K562 (cell line): Measurements from ENCODE around the gene YPEL3. TPM values are rescaled to one million over a fixed set of nuclear protein-coding genes. Genes with fewer than 3 reads are reported as not detected.

Experiments used
- ATAC-seq: fragments of 200-7000 bp; cut with Tn5 transposase; 3 replicates; pipeline ENCODE4 v1.9.1; 2020; ENCODE audit warnings: moderate library complexity
- BruUV-seq: library from RNA; stranded (reverse); fragments of 400-500 nt; replicated peaks from 2 replicates; lab custom pipeline; 2021; lab: Mats Ljungman, UMichigan
- CTCF ChIA-PET: fragments of 300-600 bp; formaldehyde crosslinking; extraction: SDS; loops from one replicate; lab custom pipeline; 2021; ENCODE audit warnings: low intra/inter-chr PET ratio; lab: Yijun Ruan, JAX
- POLR2A ChIA-PET: fragments of 300-600, 350-650 bp; sonication (Branson Sonifier 250); formaldehyde crosslinking; extraction: SDS; loops from one replicate; lab custom pipeline; 2021; ENCODE audit warnings: antibody characterized with exemption, inconsistent platforms; lab: Yijun Ruan, JAX
- DNase-seq, 4 experiments: peaks; one replicate each; pipeline versions ENCODE4 v3.0.0 to v3.0.0-alpha.2; 2011 to 2018; ENCODE audit warnings: low spot score in 3 of 4, mixed read lengths in 3 of 4; ENCODE audit errors: extremely low read depth in 1 of 4
- FAIRE-seq: peaks from 2 replicates; lab custom pipeline; 2011; peaks lifted over from hg19 to GRCh38; lab: Jason Lieb, UNC
- H2AFZ ChIP-seq: 2 replicates; pipeline ENCODE4 v1.6.0; 2011; ENCODE audit warnings: low read depth, low read length, control low read depth, inconsistent platforms
- H3K27ac ChIP-seq: fragments of 200-600 bp; 3 replicates; pipeline ENCODE4 v1.8.0; 2011; ENCODE audit warnings: low read depth, mild to moderate bottlenecking, control low read depth, inconsistent platforms, low read length, moderate library complexity, mixed read lengths; ENCODE audit errors: extremely low read depth
- H3K27me3 ChIP-seq, 2 experiments: fragments of 300-600 bp in 1 of 2; 2 replicates in 1 of 2; 3 replicates in 1 of 2; pipeline versions ENCODE4 v1.6.0 to v1.8.0; 2011; ENCODE audit warnings: inconsistent platforms in 2 of 2, low read length in 2 of 2, mild to moderate bottlenecking in 1 of 2, mixed read lengths in 1 of 2, moderate library complexity in 1 of 2; ENCODE audit not compliant: control insufficient read depth in 2 of 2, insufficient read depth in 2 of 2
- H3K36me3 ChIP-seq: fragments of 300-600 bp; 3 replicates; pipeline ENCODE4 v1.8.0; 2011; ENCODE audit warnings: mild to moderate bottlenecking, low read length, inconsistent platforms; ENCODE audit not compliant: control insufficient read depth, insufficient read depth
- H3K4me1 ChIP-seq, 2 experiments: fragments of 200-600 bp in 1 of 2; replicated peaks in 1 of 2; 2 replicates in 1 of 2; 3 replicates in 1 of 2; pipeline versions ENCODE4 v1.5.1 to v1.8.0; 2011; ENCODE audit warnings: inconsistent platforms in 2 of 2, low read length in 2 of 2, mild to moderate bottlenecking in 1 of 2, mixed read lengths in 1 of 2, moderate library complexity in 1 of 2; ENCODE audit not compliant: control insufficient read depth in 2 of 2, insufficient read depth in 2 of 2
- H3K4me2 ChIP-seq: 2 replicates; pipeline ENCODE4 v1.6.1; 2011; ENCODE audit warnings: low read length, control low read depth, inconsistent platforms, mixed read lengths; ENCODE audit not compliant: insufficient read depth
- H3K4me3 ChIP-seq: fragments of 200-600 bp; sonication (generic), shearing (Covaris generic); 2 replicates; pipeline ENCODE4 v1.5.1; 2016; ENCODE audit warnings: control low read depth, inconsistent platforms
- H3K79me2 ChIP-seq: fragments of 200-600 bp; 3 replicates; pipeline ENCODE4 v1.8.0; 2011; ENCODE audit warnings: low read length, inconsistent platforms; ENCODE audit not compliant: control insufficient read depth, insufficient read depth
- H3K9ac ChIP-seq, 2 experiments: 2 replicates each; pipeline versions ENCODE4 v1.6.0 to v1.6.1; 2011; ENCODE audit warnings: low read depth in 2 of 2, low read length in 2 of 2, control low read depth in 1 of 2, inconsistent platforms in 1 of 2, mild to moderate bottlenecking in 1 of 2, mixed read lengths in 1 of 2; ENCODE audit not compliant: insufficient read depth in 1 of 2
- H3K9me1 ChIP-seq: one replicate; pipeline ENCODE4 v1.6.0; 2011; ENCODE audit warnings: inconsistent platforms, mild to moderate bottlenecking, low read length, moderate library complexity; ENCODE audit not compliant: control insufficient read depth, insufficient read depth
- H3K9me3 ChIP-seq: replicated peaks from 2 replicates; pipeline ENCODE4 v1.5.1; 2011; ENCODE audit warnings: low read depth, low read length, inconsistent platforms; ENCODE audit not compliant: control insufficient read depth, insufficient read depth
- H4K20me1 ChIP-seq: replicated peaks from 2 replicates; pipeline ENCODE4 v1.6.1; 2011; ENCODE audit warnings: low read length, inconsistent platforms, mixed read lengths; ENCODE audit not compliant: control insufficient read depth, insufficient read depth
- BACH1 ChIP-seq: fragments of 200-800 bp; sonication (Bioruptor generic); IDR thresholded peaks from 2 replicates; pipeline ENCODE4 v1.6.1; 2016; ENCODE audit warnings: missing genetic modification characterization, missing compliant biosample characterization
- BCOR ChIP-seq: fragments of 450-650 bp; IDR thresholded peaks from 2 replicates; pipeline ENCODE4 v1.6.1; 2016
- CEBPB ChIP-seq: fragments of 450-650 bp; IDR thresholded peaks from 2 replicates; pipeline ENCODE4 v1.6.1; 2016; ENCODE audit warnings: missing genetic modification characterization, missing compliant biosample characterization
- CREBBP ChIP-seq: IDR thresholded peaks from one replicate; pipeline ENCODE4 v1.6.1; 2012; ENCODE audit warnings: low read depth, mild to moderate bottlenecking, control low read depth, inconsistent platforms, low read length
- FOXM1 ChIP-seq, 2 experiments: fragments of 450-650 bp in 1 of 2; sonication (generic) in 1 of 2; formaldehyde crosslinking in 1 of 2; IDR thresholded peaks; 2 replicates each; pipeline versions ENCODE4 v1.6.1 to v1.9.0; 2017 to 2022; ENCODE audit warnings: low read depth in 2 of 2, mild to moderate bottlenecking in 2 of 2, missing genetic modification reagents in 1 of 2, moderate library complexity in 1 of 2
- HLTF ChIP-seq: fragments of 450-650 bp; IDR thresholded peaks from 2 replicates; pipeline ENCODE4 v1.6.1; 2016
- ILF3 ChIP-seq: fragments of 450-650 bp; IDR thresholded peaks from 2 replicates; pipeline ENCODE4 v1.6.1; 2018; ENCODE audit warnings: antibody characterized with exemption, mild to moderate bottlenecking, moderate library complexity, borderline replicate concordance
- LEF1 ChIP-seq: fragments of 450-650 bp; IDR thresholded peaks from 2 replicates; pipeline ENCODE4 v1.6.1; 2016; ENCODE audit warnings: mild to moderate bottlenecking
- MYC ChIP-seq, 2 experiments: fragments of 250-450 bp in 1 of 2; sonication (Bioruptor Pico) in 1 of 2; IDR thresholded peaks; 2 replicates each; pipeline versions ENCODE4 v1.5.1 to v1.6.1; 2012 to 2021; ENCODE audit warnings: low read depth in 2 of 2, borderline replicate concordance in 1 of 2, improper control_type of control experiment in 1 of 2, low read length in 1 of 2, mild to moderate bottlenecking in 1 of 2, moderate library complexity in 1 of 2
- PCBP1 ChIP-seq: fragments of 200-400 bp; formaldehyde crosslinking; IDR thresholded peaks from 2 replicates; pipeline ENCODE4 v1.6.1; 2018; ENCODE audit warnings: mild to moderate bottlenecking, low read depth, low read length; ENCODE audit not compliant: poor library complexity, severe bottlenecking
- RAD21 ChIP-seq, 2 experiments: fragments of 250-450 bp in 1 of 2; fragments of 450-650 bp in 1 of 2; sonication (Bioruptor Pico) in 1 of 2; formaldehyde crosslinking in 1 of 2; IDR thresholded peaks in 1 of 2; conservative IDR thresholded peaks in 1 of 2; 2 replicates each; pipeline versions ENCODE4 v1.4.0 to v1.8.0; 2020 to 2022; ENCODE audit warnings: mild to moderate bottlenecking in 2 of 2, moderate library complexity in 1 of 2
- RB1 ChIP-seq: fragments of 450-650 bp; IDR thresholded peaks from 2 replicates; pipeline ENCODE4 v1.6.1; 2017; ENCODE audit warnings: low read depth, mild to moderate bottlenecking
- RBFOX2 ChIP-seq: fragments of 200-400 bp; formaldehyde crosslinking; IDR thresholded peaks from 2 replicates; pipeline ENCODE4 v1.6.1; 2017; ENCODE audit warnings: low read depth, mild to moderate bottlenecking, low read length, moderate library complexity
- RCOR1 ChIP-seq, 2 experiments: IDR thresholded peaks; 2 replicates each; pipeline ENCODE4 v1.6.1; 2012; ENCODE audit warnings: low read depth in 2 of 2, low read length in 2 of 2, borderline replicate concordance in 1 of 2, improper control_type of control experiment in 1 of 2
- SAP30 ChIP-seq: fragments of 200-600 bp; sonication (generic); IDR thresholded peaks from 2 replicates; pipeline ENCODE4 v1.6.1; 2012; ENCODE audit warnings: borderline replicate concordance, low read depth, mild to moderate bottlenecking, moderate library complexity, low read length, control low read depth, inconsistent platforms; ENCODE audit not compliant: insufficient read depth, poor library complexity, severe bottlenecking
- SMC3 ChIP-seq: conservative IDR thresholded peaks from 2 replicates; pipeline ENCODE4 v1.6.1; 2011; ENCODE audit warnings: low read depth, low read length, improper control_type of control experiment; ENCODE audit not compliant: insufficient read depth
- STAG1 ChIP-seq: sonication (generic); formaldehyde crosslinking; IDR thresholded peaks from 2 replicates; pipeline ENCODE4 v1.5.0; 2020; ENCODE audit warnings: missing genetic modification reagents, borderline replicate concordance
- YY1 ChIP-seq, 3 experiments: IDR thresholded peaks; 2 replicates each; pipeline ENCODE4 v1.6.1; 2011; ENCODE audit warnings: low read length in 2 of 3, mild to moderate bottlenecking in 2 of 3, moderate library complexity in 2 of 3, borderline replicate concordance in 1 of 3, control low read depth in 1 of 3, low read depth in 1 of 3; ENCODE audit not compliant: insufficient read depth in 3 of 3, insufficient replicate concordance in 2 of 3, control insufficient read depth in 1 of 3, insufficient read length in 1 of 3; ENCODE audit errors: extremely low read depth in 1 of 3
- ZNF766 ChIP-seq: fragments of 200-800 bp; sonication (Bioruptor generic); conservative IDR thresholded peaks from 2 replicates; pipeline ENCODE4 v1.6.1; 2016; ENCODE audit warnings: missing genetic modification characterization, missing compliant biosample characterization
- WGBS: fragments of 100-300 bp; shearing (Covaris generic); methylation state at CpG from one replicate; pipeline ENCODE4 v1.1.6; 2016; ENCODE audit warnings: low coverage, mixed read lengths; ENCODE audit not compliant: insufficient coverage; ENCODE audit errors: missing lambda C conversion rate; 5-methylcytosine and 5-hydroxymethylcytosine counted together
- in situ Hi-C: fragments of 300-500 bp; cut with MboI; formaldehyde crosslinking; loops from 4 replicates; pipeline ENCODE4 v1.15.0; 2018; ENCODE audit warnings: inconsistent platforms, mixed read lengths
- intact Hi-C: fragments of 100-400 bp; cut with micrococcal nuclease; formaldehyde crosslinking; loops from 2 replicates; pipeline ENCODE4 v1.14.2; 2022
- polyA plus RNA-seq, 8 experiments: library from polyadenylated mRNA; depleted of rRNA in 4 of 8; stranded (reverse) in 5 of 8; unstranded in 3 of 8; fragments of >200 nt; fragmentation: Nextera tagmentation in 2 of 8; fragmentation: Illumina TruSeq in 1 of 8; extraction: Ambion mirVana in 2 of 8; extraction: Trizol in 1 of 8; gene quantifications; 2 replicates each; pipeline versions ENCODE4 v1.2.1 to v1.2.3, GENCODE V29; 2011 to 2014; ENCODE audit warnings: inconsistent platforms in 1 of 8, missing spikeins in 1 of 8
- total RNA-seq, 7 experiments: library from RNA; depleted of rRNA in 6 of 7; stranded (reverse); fragments of >200 nt in 6 of 7; fragmentation: Illumina TruSeq in 2 of 7; extraction: Trizol in 2 of 7; gene quantifications; 2 replicates each; pipeline versions ENCODE4 v1.2.1 to v1.2.3, GENCODE V29; 2011 to 2021; ENCODE audit warnings: low replicate concordance in 1 of 7

Gene YPEL3
- total and polyA plus RNA-seq, 9 of the 15 experiments (the other 6 are each of a cell fraction or from before 2014, with no cell fraction given): 0.41 to 15.0 (median 2.9) TPM

DNA sequence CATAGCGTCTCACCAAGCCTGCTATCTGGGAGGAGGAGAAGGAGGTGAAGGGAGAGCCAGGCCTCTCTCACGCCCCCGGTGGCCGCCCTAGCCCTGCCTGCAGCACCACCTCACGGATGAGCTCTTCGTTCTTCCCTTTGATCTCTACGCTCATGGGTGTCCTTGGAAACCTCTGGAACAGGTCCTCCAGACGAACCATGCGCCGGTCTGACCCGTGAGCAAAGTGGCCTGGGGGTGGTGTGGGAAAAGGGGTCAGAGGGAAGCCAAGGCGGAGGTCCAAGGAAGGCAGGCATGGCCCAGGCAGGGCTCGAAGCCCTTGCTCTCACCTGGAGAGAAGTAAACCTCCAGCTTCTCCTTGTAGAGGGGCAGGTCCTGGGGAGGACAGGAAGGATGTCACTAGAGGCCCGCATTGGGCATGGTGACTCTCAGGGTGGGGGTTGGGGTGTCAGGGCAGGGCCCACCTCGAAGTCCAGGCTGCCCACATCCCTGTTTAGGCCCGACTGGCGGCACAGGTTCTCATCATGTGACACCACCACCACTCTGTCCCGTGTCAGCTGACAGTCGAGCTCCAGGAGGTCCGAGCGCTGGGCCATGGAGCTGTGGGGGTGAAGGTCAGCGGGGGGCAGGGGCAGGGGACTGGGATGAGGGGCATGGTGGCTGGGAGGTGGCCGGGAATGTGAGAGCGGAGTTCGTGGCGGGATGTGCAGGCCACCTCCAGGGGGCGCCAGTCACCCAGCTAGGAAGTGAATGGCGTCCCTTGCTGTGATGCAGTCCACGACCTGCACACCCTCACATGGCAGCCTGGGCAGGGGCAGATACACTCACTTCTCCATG lies 16.4 kb upstream of the YPEL3 start:
- 37% methylated on average over 17 of the region's 29 CpGs for WGBS
- peak; percentile 78 to 81 (median 80) for DNase-seq
- peak overlapping the region; percentile 50 for H3K4me2 ChIP-seq
- peak overlapping the region; percentile 76 for H2AFZ ChIP-seq
- intact Hi-C loops (no loop called here), in situ Hi-C loops (no loop called here)
- ChIA-PET CTCF (no interaction called here), POLR2A (interaction anchor here (0.6 to 1.6 kb wide), 4 partner anchors 10 to 524 kb away, joined by 3 to 5 read pairs (median 3); partner anchors contain the start of gene MAPK3)
- ATAC-seq: peak; percentile 87
- no peaks in the 10 kb centered on the region for H3K27me3 ChIP-seq
- H3K9ac ChIP-seq: peak overlapping the region in 1 of 2 experiments; percentile 82; a peak in 1 of 4 replicates
- no peaks in the 10 kb centered on the region for H3K9me3 ChIP-seq
- BruUV-seq: no TSS peak
- H3K4me3 ChIP-seq: no peak overlapping the region
- FAIRE-seq: peak; percentile 66
- no peaks in the 10 kb centered on the region for H3K79me2 ChIP-seq
- H3K36me3 ChIP-seq: peaks cover 16% of the 10 kb centered on the region; the same call in 1 of the 3 replicates
- peaks cover 18 to 39% of the 10 kb centered on the region in 2 experiments; a peak in 4 of 5 replicates for H3K4me1 ChIP-seq
- peaks cover 6% of the 10 kb centered on the region for H3K9me1 ChIP-seq
- H3K27ac ChIP-seq: 0 out of 3 replicates have a peak overlapping the region, but pooled peaks have one; percentile 60
- H4K20me1 ChIP-seq: no peaks in the 10 kb centered on the region
- TF ChIP-seq SAP30: no peak
- TF ChIP-seq RCOR1 (IDR thresholded peaks at IDR 0.05; ENCODE audit: borderline replicate concordance in 1 of 2, low read depth in 2 of 2, low read length in 2 of 2): peak in 1 of 2 experiments; percentile 63; a peak in 1 of 4 replicates
- TF ChIP-seq RBFOX2: peak; percentile 10; the same call in 1 of the 2 replicates
- peak; percentile 40; the same call in 1 of the 2 replicates for TF ChIP-seq MYC (IDR thresholded peaks at IDR 0.05; ENCODE audit: low read depth, low read length)
- no peak for TF ChIP-seq MYC (CRISPR knock-in tag; IDR thresholded peaks at IDR 0.05; ENCODE audit: borderline replicate concordance, low read depth)
- TF ChIP-seq STAG1: peak; percentile 58; the same call in 1 of the 2 replicates
- TF ChIP-seq ZNF766 (CRISPR knock-in tag): no peak
- peak; percentile 21; the same call in 1 of the 2 replicates for TF ChIP-seq LEF1
- no peak for TF ChIP-seq FOXM1 (IDR thresholded peaks at IDR 0.05; ENCODE audit: low read depth)
- 0 out of 2 replicates have a peak, but pooled peaks have one; percentile 74 for TF ChIP-seq FOXM1 (CRISPR knock-in tag; IDR thresholded peaks at IDR 0.05; ENCODE audit: low read depth)
- 0 out of 2 replicates have a peak, but pooled peaks have one; percentile 45 for TF ChIP-seq BCOR
- peak; percentile 78 for TF ChIP-seq RB1
- TF ChIP-seq RAD21 (CRISPR knock-in tag; conservative IDR thresholded peaks at IDR 0.05 in 1 of 2, IDR thresholded peaks at IDR 0.05 in 1 of 2): peak; percentile 41 to 72
- TF ChIP-seq ILF3: no peak
- peak; percentile 62; the same call in 1 of the 2 replicates for TF ChIP-seq SMC3
- peak; percentile 97 for TF ChIP-seq HLTF
- TF ChIP-seq BACH1 (tag): no peak
- peak; percentile 81 for TF ChIP-seq PCBP1
- peak; percentile 35 to 87 (median 74) for TF ChIP-seq YY1 (IDR thresholded peaks at IDR 0.05; ENCODE audit: borderline replicate concordance in 1 of 3, control insufficient read depth in 1 of 3, extremely low read depth in 1 of 3, insufficient read depth in 3 of 3, insufficient read length in 1 of 3, insufficient replicate concordance in 2 of 3, low read depth in 1 of 3, low read length in 2 of 3)
- no peak for TF ChIP-seq CREBBP
- TF ChIP-seq CEBPB (tag): no peak
